OCI-LY1 (cell line): ENCODE data around the gene TMEM40.

ENCODE experiments used
- H2AFZ ChIP-seq: fragments of 200-600 bp; sonication (generic), shearing (Covaris generic); 2 replicates; pipeline ENCODE4 v1.6.0; 2014; ENCODE audit warnings: antibody characterized with exemption, mild to moderate bottlenecking, low read length
- H3F3A ChIP-seq: fragments of 200-600 bp; sonication (generic), shearing (Covaris generic); 2 replicates; pipeline ENCODE4 v1.6.0; 2014; ENCODE audit warnings: mild to moderate bottlenecking, antibody characterized with exemption, low read length, moderate library complexity; ENCODE audit not compliant: insufficient read depth
- H3K27ac ChIP-seq: fragments of 200-600 bp; sonication (generic); 2 replicates; pipeline ENCODE4 v1.5.1; 2014; ENCODE audit warnings: low read length, mixed run types, mild to moderate bottlenecking, low read depth; ENCODE audit not compliant: poor library complexity, severe bottlenecking
- H3K27me3 ChIP-seq: fragments of 200-600 bp; sonication (generic); 2 replicates; pipeline ENCODE4 v1.6.0; 2014; ENCODE audit warnings: antibody characterized with exemption, mild to moderate bottlenecking, low read length, moderate library complexity; ENCODE audit not compliant: insufficient read depth
- H3K36me3 ChIP-seq: fragments of 200-600 bp; sonication (generic); 2 replicates; pipeline ENCODE4 v1.6.1; 2014; ENCODE audit warnings: mild to moderate bottlenecking, antibody characterized with exemption, low read length, moderate library complexity, mixed read lengths; ENCODE audit not compliant: insufficient read depth
- H3K4me1 ChIP-seq: fragments of 200-600 bp; sonication (generic); 2 replicates; pipeline ENCODE4 v1.5.1; 2014; ENCODE audit warnings: mild to moderate bottlenecking, low read length, moderate library complexity; ENCODE audit not compliant: insufficient read depth, severe bottlenecking
- H3K4me2 ChIP-seq: fragments of 200-600 bp; sonication (generic), shearing (Covaris generic); 2 replicates; pipeline ENCODE4 v1.6.1; 2014; ENCODE audit warnings: low read length
- H3K4me3 ChIP-seq: fragments of 200-600 bp; sonication (generic); 2 replicates; pipeline ENCODE4 v1.5.1; 2014; ENCODE audit warnings: low read length, low read depth, mild to moderate bottlenecking, mixed read lengths; ENCODE audit not compliant: poor library complexity, severe bottlenecking
- H3K79me2 ChIP-seq: fragments of 200-600 bp; shearing (Covaris generic); 2 replicates; pipeline ENCODE4 v1.6.1; 2016; ENCODE audit warnings: mixed run types, low read length, mixed read lengths; ENCODE audit not compliant: insufficient read depth
- H3K9ac ChIP-seq: fragments of 200-600 bp; sonication (generic), shearing (Covaris generic); 2 replicates; pipeline ENCODE4 v1.6.1; 2014; ENCODE audit warnings: mild to moderate bottlenecking, low read length, mixed read lengths
- H3K9me2 ChIP-seq: fragments of 200-600 bp; sonication (generic), shearing (Covaris generic); 2 replicates; pipeline ENCODE4 v1.6.1; 2014; ENCODE audit warnings: low read depth, mild to moderate bottlenecking, low read length, mixed read lengths
- H3K9me3 ChIP-seq: fragments of 200-600 bp; shearing (Covaris generic); 2 replicates; pipeline ENCODE4 v1.6.1; 2014; ENCODE audit warnings: low read length, mixed read lengths
- H4K20me1 ChIP-seq: fragments of 200-600 bp; sonication (generic), shearing (Covaris generic); 2 replicates; pipeline ENCODE4 v1.6.0; 2016; ENCODE audit warnings: mild to moderate bottlenecking, low read length; ENCODE audit not compliant: insufficient read depth
- EZH2 ChIP-seq: fragments of 200-600 bp; sonication (generic), shearing (Covaris generic); IDR thresholded peaks from 2 replicates; pipeline ENCODE4 v1.8.0; 2017; ENCODE audit warnings: borderline replicate concordance, mixed run types, mild to moderate bottlenecking, antibody characterized with exemption, low read length, moderate library complexity, mixed read lengths
- TF ChIP-seq, protein P1 (sequence below): fragments of 200-600 bp; sonication (generic), shearing (Covaris generic); IDR thresholded peaks from 2 replicates; pipeline ENCODE4 v1.5.1; 2017; ENCODE audit warnings: mild to moderate bottlenecking, antibody characterized with exemption, low read length, moderate library complexity, mixed read lengths

Gene TMEM40

DNA sequence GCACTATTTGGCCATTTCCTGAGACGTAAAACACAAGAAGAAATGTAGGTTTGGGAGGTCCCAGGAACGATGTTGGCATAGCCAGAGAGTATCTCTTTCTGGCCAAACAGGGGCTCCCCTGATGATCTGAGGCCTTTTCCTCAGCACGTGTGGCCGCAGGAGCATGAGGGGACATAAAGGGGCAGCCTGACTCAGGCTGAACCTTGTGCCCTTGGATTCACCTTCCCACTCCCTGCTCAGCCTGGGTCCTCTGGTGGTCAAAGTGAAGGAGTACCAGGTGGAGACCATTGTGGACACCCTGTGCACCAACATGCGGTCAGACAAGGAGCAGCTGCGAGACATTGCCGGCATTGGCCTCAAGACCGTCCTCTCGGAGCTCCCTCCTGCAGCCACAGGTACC, 48.0 kb upstream of the TMEM40 start:
- H3K9ac ChIP-seq: no peak overlapping the region
- no peaks in the 10 kb centered on the region for H3K36me3 ChIP-seq
- peaks cover 11% of the 10 kb centered on the region for H3K4me1 ChIP-seq

GRCh38 chr3:12803371-12803770, 44.3 kb upstream of the TMEM40 start:
- Histone ChIP-seq H3K4me3 (no peak overlapping the region), H3K9ac (no peak overlapping the region), H3K4me1 (no peaks in the 10 kb centered on the region), H3K27me3 (no peaks in the 10 kb centered on the region), H3K36me3 (no peaks in the 10 kb centered on the region), H3K9me2 (no peaks in the 10 kb centered on the region), H3K9me3 (no peaks in the 10 kb centered on the region), H3F3A (no peaks in the 10 kb centered on the region), H2AFZ (no peak overlapping the region), H3K79me2 (no peaks in the 10 kb centered on the region), H4K20me1 (no peaks in the 10 kb centered on the region), H3K27ac (no peak overlapping the region), H3K4me2 (no peak overlapping the region)
- TF ChIP-seq EZH2: no peak

More for the DNA sequence above, 48.0 kb upstream of the TMEM40 start:
- Histone ChIP-seq H2AFZ (no peak overlapping the region), H3K4me3 (no peak overlapping the region), H3K9me3 (no peaks in the 10 kb centered on the region), H3K4me2 (no peak overlapping the region), H3K9me2 (no peaks in the 10 kb centered on the region), H4K20me1 (no peaks in the 10 kb centered on the region), H3K27me3 (no peaks in the 10 kb centered on the region), H3F3A (no peaks in the 10 kb centered on the region), H3K79me2 (no peaks in the 10 kb centered on the region), H3K27ac (no peak overlapping the region)
- TF ChIP-seq, protein P1, sequence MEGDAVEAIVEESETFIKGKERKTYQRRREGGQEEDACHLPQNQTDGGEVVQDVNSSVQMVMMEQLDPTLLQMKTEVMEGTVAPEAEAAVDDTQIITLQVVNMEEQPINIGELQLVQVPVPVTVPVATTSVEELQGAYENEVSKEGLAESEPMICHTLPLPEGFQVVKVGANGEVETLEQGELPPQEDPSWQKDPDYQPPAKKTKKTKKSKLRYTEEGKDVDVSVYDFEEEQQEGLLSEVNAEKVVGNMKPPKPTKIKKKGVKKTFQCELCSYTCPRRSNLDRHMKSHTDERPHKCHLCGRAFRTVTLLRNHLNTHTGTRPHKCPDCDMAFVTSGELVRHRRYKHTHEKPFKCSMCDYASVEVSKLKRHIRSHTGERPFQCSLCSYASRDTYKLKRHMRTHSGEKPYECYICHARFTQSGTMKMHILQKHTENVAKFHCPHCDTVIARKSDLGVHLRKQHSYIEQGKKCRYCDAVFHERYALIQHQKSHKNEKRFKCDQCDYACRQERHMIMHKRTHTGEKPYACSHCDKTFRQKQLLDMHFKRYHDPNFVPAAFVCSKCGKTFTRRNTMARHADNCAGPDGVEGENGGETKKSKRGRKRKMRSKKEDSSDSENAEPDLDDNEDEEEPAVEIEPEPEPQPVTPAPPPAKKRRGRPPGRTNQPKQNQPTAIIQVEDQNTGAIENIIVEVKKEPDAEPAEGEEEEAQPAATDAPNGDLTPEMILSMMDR: no peak
- TF ChIP-seq EZH2: no peak

DNA sequence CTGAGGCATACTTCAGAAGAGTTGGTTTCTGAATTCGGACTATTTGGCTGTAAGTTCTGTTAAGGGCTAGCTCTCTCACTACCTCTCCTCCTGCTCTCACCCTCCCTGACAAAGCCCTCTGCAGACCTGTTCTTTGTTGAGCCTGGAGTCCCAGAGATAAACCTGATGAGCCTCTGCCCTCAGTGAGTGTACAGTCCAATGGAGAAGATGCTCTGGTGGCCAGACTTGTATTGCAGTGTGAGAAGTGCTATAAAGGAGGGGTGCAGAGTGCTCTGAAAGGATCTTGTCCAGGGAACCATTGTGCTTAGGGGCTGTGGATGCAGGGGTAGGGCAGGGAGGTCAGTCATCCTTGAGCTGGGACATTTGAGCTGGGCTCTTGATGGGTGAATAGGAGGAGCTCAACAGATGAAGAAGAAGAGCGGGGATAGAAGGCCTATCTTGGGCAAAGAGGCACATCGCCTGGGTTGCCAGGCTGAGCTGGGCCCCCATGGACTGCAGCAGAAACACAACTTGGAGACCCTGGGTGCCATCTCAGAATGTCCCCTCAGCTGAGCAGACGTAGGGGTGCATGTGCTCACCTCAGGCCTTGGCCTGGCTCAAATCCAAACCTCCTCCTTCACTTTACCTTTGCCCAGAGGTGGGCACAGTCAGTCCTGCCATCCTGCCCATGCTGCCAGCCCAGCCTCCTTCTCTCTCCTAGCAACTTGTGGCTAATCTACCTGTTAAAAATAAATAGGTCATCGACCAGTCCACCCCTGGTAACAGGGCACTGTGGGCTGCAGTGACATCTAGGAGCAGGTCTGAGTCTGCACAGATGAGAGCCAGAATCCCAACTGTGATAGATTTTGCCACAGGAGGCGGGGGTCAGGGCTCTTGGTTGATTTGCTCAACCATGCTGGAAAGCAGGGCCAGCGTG, 40.7 kb upstream of the TMEM40 start:
- Histone ChIP-seq H3K9ac (no peak overlapping the region), H4K20me1 (no peaks in the 10 kb centered on the region), H3K4me3 (no peak overlapping the region), H3K27me3 (peaks cover 6% of the 10 kb centered on the region; the same call in 1 of the 2 replicates), H3K79me2 (no peaks in the 10 kb centered on the region), H3K36me3 (no peaks in the 10 kb centered on the region), H3K9me2 (no peaks in the 10 kb centered on the region), H3K27ac (no peak overlapping the region), H3K4me1 (peaks cover 4% of the 10 kb centered on the region), H3K4me2 (no peak overlapping the region), H3F3A (no peaks in the 10 kb centered on the region), H3K9me3 (no peaks in the 10 kb centered on the region), H2AFZ (no peak overlapping the region)
- TF ChIP-seq, protein P1: no peak
- no peak for TF ChIP-seq EZH2
